PFSK-1 (cell line): ENCODE results near the gene MYLIP.

ENCODE experiments used
- POLR2AphosphoS5 ChIP-seq: IDR thresholded peaks from 2 replicates; pipeline ENCODE4 v1.6.1; 2012; ENCODE audit warnings: low read depth, mild to moderate bottlenecking, control low read depth, low read length, moderate library complexity
- REST ChIP-seq, 2 experiments: IDR thresholded peaks; 2 replicates each; pipeline versions ENCODE4 v1.6.1 to v1.8.0; 2011 to 2012; ENCODE audit warnings: low read depth in 2 of 2, low read length in 2 of 2, control low read depth in 1 of 2, inconsistent platforms in 1 of 2, mild to moderate bottlenecking in 1 of 2, moderate library complexity in 1 of 2; ENCODE audit not compliant: insufficient read depth in 1 of 2
- SIN3A ChIP-seq: IDR thresholded peaks from 2 replicates; pipeline ENCODE4 v1.6.1; 2012; ENCODE audit warnings: mild to moderate bottlenecking, low read length, moderate library complexity, borderline replicate concordance; ENCODE audit not compliant: insufficient read depth
- TAF1 ChIP-seq: IDR thresholded peaks from 2 replicates; pipeline ENCODE4 v1.6.1; 2012; ENCODE audit warnings: low read length, control low read depth, borderline replicate concordance; ENCODE audit not compliant: insufficient read depth

DNA sequence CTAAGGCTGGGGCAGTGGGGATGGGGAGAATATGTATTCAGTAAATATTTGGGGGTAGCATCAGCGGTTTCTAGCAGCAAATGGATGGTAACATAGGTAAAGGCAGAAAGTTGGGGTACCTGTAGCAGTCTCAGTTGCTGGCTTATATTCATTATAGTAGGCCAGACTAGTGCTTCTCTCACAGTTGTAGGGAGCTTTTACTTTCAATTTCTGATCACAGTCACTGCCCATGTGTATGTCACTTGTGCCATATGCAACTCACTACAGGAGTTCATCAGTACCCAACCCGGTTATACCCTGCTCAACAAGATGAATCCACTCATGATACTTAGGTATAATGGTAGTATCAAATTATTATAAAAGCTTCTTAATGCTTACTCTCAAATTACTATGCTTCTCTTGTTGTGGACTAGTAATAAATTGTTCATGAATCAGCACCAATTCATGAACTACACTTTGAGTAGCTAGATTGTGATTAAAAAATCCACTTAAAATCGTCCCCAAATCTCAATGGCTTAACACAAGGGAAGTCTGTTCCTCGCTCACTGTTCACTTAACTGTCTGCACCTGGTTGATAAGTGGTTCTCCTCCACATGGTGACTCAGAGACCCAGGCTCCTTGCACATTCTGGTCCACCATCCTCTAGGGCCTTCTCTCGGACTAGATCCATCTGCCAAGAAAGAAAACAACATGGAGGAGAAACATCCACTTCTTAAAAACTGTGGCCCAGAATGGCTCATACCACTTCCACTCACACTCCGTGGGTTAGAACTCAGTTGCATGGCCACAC, 31.3 kb upstream of the MYLIP start:
- TF ChIP-seq POLR2AphosphoS5 (no peak), REST (IDR thresholded peaks at IDR 0.05; ENCODE audit: insufficient read depth in 1 of 2, low read depth in 2 of 2, low read length in 2 of 2) (no peak), SIN3A (no peak), TAF1 (no peak)
